HG03378 (cell line): ENCODE measurements around the gene CCDC93.

ENCODE experiments used
- ATAC-seq: cut with Tn5 transposase; IDR thresholded peaks from one replicate; pipeline ENCODE4 v1.9.1; 2021; ENCODE audit warnings: mild to moderate bottlenecking, moderate library complexity; ENCODE audit not compliant: unreplicated experiment

The CCDC93 gene

GRCh38 chr2:117994729-117995128 lies 19.1 kb downstream of the CCDC93 start:
- no peak for ATAC-seq

- no peak for ATAC-seq
Measured at GRCh38 chr2:117989854-117990438, 23.9 kb downstream of the CCDC93 start.

GRCh38 chr2:117987121-117987520 lies 26.7 kb downstream of the CCDC93 start:
- ATAC-seq: no peak

- no peak for ATAC-seq
Measured at GRCh38 chr2:117985092-117985491, 28.8 kb downstream of the CCDC93 start.

DNA sequence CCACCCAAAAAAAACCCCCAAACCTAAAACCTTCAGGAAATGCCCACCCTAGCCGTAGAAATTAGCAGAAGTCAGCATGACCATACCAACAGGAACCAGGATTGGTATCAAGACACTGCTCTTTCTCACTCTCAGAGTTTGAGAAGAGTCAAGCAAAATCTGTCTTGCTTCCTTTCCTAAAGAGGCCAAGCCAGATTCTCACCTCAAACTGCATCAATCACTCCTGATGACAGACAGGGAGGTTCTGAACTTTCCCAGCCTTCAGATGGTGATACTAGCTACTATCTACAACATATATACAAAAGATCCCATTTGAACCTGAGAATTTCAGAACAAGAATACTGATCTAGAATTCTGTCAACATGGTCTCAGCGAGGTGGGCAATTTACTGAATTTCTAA lies 29.7 kb downstream of the CCDC93 start:
- no peak for ATAC-seq

GRCh38 chr2:117983040-117983439 lies 30.8 kb downstream of the CCDC93 start:
- ATAC-seq: no peak

GRCh38 chr2:117982376-117983033 lies 31.4 kb downstream of the CCDC93 start:
- no peak for ATAC-seq

- ATAC-seq: no peak
Measured at GRCh38 chr2:117981810-117982209, 32.1 kb downstream of the CCDC93 start.

DNA sequence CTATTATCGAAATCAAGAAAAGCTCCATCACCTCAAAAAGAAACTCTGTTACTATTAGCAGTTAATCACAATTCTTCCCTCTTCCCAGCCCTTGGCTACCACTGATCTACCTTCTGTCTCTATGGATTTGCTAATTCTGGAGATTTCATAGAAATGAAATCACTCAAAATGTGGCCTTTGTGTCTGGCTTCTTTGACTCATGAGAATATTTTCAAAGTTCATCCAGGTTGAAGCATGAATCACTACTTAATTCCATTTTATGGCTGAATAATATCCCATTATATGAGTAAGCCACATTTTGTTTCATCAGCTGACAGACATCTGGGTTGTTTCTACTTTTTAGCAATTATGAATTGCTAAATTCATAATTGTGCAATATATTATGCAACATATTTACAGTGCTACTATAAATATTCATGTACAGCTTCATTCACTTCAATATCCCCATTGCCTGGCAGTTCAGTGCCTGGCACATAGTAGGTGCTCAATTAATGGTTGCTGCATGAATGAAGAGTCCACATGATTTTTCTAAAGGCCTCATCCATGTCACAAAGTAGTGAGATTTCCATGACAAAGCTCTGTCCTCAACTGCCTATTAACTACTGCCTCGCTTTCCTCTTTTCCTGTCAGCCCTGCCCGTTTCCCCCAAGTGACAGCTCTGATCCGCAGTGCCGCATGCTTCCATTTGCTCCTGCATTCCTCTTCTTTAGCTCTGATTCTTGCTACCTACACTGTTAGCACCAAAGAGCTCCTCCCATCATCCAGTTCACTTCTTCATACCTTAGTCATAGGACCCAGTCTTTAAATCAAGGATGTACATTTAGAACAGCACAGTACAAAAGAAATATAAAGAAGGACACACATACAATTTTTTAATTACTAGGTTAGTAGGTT lies 32.8 kb downstream of the CCDC93 start:
- ATAC-seq: no peak

DNA sequence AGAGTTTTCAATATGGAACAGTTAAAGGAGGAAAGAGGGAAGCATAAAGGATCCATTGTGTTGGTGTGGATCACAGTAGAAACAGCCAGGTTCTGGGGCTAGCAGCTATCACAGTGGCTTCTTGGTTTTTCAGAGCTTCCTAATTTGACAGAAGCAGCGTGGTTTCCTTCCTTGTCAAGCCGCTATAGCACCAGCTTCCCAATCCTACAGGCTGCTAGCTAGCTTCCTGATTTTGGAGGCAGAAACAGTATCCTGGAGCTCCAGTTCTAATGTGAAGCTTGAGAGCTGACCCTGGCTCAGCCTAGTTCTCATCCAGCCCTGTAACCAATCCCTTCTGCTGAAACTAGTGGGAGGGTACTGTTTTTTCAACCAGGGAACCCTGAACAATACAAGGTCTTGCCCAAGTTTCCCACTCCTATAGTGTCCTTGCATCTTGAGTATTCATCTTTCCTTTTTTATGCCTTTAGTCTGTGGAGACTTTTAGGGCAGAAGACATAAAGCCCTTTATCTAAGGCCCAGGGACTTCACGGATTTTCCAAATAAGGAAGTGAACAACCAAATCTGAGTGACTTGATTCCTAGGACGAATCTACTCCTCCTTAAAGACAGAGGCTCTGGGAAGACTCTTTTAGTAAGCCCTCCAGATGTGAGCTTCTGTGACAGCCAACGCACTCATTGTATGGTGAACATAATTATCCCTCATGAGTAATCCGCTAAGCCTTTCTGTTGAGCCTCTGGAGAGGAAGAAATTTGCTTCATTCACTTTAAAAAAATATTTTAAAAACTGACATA lies 33.8 kb downstream of the CCDC93 start:
- ATAC-seq: no peak

DNA sequence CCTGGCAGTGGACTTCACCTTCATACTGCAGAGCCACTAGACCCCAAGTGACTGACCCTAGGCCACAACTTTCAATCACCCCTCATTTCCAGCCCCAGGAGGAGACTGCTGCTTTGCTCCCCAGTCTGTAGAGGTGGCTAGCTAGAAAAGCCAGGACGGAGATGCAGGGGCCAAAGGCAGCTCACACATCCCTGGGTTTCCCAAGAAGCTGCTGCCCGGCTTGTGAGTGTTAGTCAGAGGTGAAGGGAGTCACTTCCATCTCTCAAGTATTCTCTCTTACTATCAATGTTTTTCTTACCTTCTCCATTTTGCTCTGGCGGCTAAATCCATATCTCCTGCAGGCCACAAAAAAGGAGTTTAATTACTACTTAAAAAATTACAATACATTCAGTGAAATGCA lies 36.2 kb downstream of the CCDC93 start:
- ATAC-seq: no peak

DNA sequence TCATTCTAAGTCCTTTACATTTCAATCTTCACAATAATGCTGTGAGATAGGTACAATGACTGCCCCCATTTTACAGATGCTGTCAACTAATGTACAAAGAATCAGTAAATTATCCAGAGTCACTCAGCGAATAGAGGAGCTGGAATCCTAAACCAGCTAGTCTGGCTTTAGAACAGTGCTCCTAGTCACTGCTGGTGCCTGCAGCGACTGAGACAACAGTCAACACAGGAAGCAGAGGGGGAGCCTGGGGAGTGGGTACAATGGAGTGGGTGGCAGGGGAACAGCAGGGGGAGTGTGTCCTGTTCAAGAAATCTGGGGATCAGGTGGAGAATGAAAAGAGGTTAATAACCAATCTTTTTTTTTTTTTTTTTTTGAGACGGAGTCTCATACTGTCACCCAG lies 37.3 kb downstream of the CCDC93 start:
- ATAC-seq: no peak

- ATAC-seq: no peak
Measured at GRCh38 chr2:117973498-117974082, 40.3 kb downstream of the CCDC93 start.

DNA sequence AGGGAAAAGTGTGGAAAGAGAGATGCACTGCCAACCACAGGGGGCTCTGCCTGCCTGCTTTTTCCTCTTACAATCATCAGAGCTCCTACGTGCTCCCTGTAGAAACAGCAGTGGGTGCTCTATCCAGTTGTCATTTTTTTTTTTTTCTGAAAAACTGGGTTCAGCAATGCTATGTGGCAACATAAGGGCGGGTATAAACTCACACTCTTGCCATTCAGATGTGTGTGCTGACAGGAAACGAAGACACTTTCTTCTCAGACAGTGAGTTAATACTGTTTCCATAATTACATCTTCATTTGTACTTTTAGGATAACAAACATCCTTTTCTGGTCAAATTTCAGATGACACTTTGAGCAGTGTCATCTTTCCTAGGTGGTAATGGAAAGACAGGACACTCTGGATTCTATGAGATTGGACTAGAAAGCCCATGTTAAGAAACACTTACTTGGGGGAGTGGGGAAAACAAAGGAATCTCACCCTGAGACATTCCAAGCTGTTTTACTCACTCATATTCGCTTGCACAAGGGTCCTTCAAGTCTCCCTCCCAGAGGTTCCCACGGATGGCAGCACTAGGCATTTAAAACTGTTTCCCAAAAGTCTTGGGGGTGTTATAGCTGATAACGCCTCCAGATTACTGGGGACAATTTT lies 41.3 kb downstream of the CCDC93 start:
- no peak for ATAC-seq

DNA sequence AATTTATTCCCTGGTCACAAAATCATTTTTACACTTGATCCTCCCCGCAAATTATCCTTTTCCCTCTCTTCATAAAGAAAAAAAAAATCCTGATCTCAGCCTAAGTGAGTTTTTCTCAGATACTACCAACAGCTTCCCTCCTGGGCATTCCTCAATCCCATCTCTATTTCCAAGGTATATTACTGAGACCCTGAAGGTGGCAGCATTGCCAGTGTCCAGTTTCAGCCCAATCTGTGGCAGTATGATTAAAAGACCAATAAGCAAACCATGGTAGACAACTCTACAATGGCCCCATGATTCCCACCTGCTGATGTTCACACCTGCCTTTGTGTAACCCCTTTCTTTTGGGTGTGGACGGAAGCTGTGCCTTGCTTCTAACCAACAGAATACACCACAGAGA lies 45.1 kb downstream of the CCDC93 start:
- ATAC-seq: no peak

DNA sequence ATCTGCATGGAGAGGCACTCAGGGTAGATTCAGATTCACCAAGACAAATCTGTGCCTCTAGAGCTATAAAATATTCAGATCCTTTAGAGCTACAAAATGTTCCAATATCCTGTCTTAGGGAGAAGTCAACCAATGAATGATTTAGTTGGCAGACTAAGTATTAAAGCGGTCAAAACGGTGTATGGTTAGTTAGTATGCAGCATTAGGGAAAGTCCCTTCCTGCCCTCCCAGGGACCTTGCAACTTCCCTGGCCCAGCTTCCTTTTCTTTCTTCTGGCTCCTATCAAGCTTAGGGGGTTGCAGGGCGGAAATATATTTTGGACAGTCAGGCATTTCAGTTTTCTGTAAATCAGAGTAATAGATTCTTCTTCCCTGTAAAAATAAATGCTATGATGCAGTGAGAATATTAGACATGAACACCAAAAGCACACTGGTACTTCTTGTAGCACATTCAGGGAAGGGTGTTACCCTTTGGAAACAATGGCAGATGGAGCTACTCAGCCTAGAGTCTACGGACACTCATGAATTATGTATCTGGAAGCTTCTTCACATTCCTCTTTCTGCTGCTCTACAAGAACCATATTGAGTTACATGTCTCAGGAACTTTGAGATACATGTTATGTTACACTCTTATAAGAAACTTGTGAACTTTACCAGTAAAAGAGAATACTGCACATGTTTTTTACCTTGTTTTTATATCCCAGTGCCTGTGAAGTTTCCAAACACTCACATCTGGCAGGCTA lies 45.7 kb downstream of the CCDC93 start:
- no peak for ATAC-seq

DNA sequence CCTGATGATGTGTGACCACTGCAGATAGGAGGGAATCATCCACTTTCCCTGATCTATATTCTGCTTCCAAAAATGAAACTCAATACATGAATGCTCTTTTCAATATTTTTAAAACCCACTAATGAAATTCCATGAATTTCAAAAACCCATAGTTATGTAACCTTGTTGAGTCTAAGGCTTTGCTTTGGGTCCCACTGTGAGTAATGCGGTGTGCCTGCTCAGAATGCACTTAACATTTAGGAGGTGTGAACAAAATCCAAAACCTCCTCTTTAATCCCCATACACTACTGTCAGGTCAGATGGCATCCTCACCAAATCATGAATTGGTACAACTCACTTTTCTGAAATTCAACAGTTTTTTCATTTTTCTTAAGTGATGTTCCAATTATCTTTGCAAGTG lies 50.4 kb downstream of the CCDC93 start:
- no peak for ATAC-seq

DNA sequence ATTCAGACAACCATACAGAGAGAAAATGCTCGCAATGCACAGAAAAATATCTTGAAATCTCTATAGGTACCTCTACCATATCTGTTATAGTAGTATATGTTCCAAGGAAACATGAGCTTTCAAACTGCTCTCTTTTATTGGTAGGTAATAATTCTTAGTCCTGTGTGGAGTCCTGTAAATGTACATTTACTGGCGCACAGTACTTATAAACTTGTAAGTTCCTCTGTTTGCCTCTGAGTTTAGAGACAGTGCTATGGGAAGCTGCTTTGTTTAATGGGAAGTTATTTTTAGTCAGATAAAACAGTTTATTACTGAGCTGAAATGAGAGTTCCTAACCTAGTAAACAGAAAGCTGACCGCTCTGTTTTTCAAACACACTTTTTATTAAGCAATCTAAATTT lies 52.7 kb downstream of the CCDC93 start:
- ATAC-seq: no peak

DNA sequence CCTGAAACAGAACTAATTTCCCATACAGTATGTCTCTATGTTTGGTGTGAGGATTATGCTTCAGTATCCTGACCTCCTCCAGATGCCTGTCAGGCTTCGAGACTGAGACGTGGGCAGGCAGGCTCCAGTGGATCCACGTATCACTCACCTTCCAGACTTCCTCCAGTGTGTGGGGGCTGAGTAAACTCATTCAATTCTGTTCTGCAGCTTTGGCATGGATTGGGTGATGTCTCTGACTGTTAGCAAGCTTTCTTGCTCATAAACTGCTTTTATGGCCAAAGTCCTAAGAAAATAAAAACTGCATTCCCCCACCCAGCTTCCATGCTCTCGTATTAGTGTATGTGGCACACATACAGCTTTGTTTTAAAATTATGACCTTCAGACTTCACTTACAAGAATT lies 53.6 kb downstream of the CCDC93 start:
- ATAC-seq: no peak

GRCh38 chr2:117958186-117958585 lies 55.7 kb downstream of the CCDC93 start:
- no peak for ATAC-seq
